GM19452 (cell line): ENCODE data around the gene BSND.

Experiments
- ATAC-seq: cut with Tn5 transposase; IDR thresholded peaks from one replicate; pipeline ENCODE4 v1.9.1; 2021; ENCODE audit not compliant: unreplicated experiment

BSND gene

GRCh38 chr1:54975356-54976108 lies 23.2 kb upstream of the BSND start:
- ATAC-seq: no peak

DNA sequence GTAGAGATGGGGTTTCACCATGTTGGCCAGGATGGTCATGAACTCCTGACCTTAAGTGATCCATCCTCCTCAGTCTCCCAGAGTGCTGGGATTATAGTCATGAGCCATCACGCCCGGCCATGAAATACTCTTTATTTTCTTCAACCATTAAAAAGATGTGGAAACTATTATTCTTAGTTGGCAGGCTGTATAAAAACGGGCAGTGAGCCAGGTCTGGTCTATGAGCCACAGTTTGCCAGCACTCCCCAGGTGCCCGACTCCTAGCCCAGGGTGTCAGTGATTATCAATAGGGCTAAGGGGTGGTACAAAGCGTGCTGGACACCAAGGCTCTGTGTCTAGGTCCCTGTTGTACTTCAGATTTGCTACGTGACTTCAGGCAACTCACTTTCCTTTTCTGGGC lies 22.0 kb upstream of the BSND start:
- ATAC-seq: no peak

- ATAC-seq: no peak
These were observed 21.0 kb upstream of the BSND start for GRCh38 chr1:54977533-54978297.

GRCh38 chr1:54978528-54979326 lies 20.0 kb upstream of the BSND start:
- no peak for ATAC-seq

- ATAC-seq: no peak
These were observed 19.3 kb upstream of the BSND start for GRCh38 chr1:54979327-54979891.

DNA sequence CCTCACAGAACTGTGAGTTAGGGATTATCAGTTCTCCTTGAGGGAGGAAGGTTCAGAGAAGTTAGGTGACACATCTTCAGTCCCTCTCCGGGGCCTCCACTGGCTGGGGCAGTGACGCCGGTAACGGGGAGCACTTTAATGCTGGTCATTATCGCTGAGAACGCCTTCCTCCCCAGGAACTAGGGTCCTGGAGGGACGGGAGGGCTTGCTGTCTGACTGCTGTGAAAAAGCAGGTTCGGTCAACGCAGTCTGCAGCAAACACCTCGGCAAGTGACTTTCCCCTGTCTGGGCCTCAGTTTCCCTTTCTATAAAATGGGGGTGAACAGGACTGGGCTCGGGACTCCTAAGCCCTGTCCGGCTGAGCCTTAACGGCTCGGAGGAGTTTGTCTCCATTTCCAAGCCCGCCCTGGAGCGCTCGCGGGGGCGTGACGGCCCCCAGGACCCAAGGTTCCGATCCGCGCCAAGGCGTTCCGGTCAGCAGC lies 18.6 kb upstream of the BSND start:
- no peak for ATAC-seq

DNA sequence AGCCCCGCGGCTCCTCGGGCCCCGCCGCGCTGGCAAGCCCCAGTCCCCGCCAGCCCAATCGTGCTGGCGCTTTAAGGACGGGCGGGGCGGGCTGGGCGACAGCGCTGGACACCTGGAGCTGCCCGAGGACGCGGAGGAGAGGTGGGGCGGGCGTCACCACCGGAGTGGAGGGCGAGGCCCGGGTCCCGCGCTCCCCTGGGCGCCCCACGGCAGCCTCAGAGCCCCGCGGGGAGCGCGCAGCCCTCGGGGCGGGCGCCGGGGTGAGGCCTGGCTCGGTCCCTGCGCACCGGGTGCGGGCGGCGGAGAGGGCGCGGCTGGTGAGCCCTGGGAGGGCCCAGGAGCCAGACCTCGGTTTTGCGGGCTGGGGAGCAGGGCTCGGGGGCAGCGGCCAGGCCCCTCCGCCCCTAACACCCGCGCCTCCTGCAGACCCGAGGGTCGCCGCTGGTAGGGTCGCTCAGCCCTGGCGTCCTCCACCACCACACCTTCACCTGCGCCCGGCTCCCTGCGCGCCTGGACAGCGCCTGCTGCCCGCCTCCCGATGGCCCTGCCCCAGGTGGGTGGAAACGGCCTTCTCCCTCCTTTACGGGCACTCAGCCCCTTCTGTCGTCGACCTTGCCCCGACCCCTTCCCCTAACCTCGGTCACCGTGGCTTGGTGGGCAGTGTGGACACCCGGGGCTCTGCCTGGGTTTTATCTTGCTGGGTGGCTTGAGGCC lies 18.0 kb upstream of the BSND start, which contains the start of gene TMEM61:
TMEM61 (plus strand) TSS at position 101 of the 714 bp plus-strand sequence; CDS start at position 539, 438 bp downstream.
- no peak for ATAC-seq

DNA sequence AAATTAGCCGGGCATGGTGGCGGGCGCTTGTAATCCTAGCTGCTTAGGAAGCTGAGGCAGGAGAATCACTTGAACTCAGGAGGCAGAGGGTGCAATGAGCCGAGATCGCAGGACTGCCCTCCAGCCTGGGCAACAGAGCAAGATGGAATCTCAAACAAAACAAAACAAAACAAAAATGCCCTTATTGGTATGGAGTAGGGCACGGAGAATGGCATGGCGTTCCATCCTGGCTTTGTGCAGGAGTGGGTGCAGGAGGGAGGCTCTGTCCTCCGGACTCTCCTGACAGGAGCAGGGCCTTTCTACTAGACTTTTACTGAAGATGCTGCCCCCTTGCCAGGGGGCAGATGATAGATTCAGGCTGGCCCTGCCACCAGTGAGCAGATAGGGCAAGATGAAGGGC lies 17.3 kb upstream of the BSND start:
- no peak for ATAC-seq

- no peak for ATAC-seq
These were observed 16.0 kb upstream of the BSND start for GRCh38 chr1:54982739-54983138.

GRCh38 chr1:54984131-54984842 lies 14.4 kb upstream of the BSND start:
- no peak for ATAC-seq

DNA sequence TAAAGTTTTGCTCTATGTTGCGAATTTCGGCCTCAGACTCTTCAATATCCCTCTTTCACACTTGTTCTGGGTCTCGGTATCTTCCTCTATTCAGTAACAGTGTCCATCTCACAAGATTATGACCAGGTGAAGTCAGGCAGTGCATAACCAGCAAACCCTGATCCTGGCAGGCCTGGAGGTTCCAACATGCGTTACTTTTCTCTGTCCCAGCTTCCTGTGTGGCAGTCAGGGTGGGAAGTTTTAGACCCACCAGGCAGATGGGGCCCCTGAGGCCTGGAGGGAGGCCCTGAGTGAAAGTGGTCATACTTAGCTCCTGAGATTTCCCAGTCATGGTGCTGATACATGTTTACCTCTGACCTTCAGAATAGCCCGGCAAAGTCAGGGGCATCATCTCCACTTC lies 13.2 kb upstream of the BSND start:
- ATAC-seq: no peak

DNA sequence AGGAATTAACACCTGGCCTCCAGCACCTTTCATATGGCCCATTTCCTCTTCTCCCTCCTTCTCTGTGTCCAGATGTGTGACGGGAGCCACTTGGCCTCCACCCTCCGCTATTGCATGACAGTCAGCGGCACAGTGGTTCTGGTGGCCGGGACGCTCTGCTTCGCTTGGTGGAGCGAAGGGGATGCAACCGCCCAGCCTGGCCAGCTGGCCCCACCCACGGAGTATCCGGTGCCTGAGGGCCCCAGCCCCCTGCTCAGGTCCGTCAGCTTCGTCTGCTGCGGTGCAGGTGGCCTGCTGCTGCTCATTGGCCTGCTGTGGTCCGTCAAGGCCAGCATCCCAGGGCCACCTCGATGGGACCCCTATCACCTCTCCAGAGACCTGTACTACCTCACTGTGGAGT lies 12.7 kb upstream of the BSND start:
- no peak for ATAC-seq

DNA sequence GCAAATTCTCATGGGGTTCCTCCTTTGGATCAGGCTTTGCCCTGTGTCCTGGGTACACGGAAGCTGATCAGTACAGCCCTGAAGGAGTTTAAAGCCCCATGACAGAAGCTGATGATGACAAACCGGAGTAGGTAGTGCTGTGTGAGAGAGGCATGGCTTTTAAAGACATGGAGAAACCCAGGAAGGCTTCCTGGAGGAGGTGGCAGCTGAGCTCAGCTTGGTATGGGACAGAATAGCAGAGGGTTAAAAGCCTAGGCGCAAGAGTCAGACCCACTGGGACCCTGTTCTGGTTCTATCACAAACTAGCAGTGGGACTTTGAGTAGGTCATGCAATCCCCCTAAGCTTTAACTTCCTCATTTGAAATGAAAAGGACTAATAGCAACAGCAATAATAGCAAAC lies 12.2 kb upstream of the BSND start:
- no peak for ATAC-seq

DNA sequence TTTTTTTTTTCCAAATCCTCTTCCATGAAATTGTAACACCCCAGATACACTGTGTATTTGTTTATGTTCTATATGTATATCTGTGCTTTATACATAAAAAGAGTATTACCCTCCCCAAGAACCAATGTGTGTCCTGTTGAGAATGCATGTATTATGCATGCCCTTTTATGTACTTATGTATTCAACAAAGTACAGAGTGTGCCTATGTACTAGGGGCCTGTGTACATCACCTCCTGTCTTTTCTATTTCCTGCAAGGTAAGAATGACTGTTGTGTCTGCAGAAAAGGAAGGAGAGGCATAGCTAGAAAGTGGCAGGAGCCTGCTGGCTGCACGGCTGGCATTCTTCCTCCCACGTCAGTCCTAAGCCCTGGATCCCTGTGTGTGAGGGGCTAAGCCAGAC lies 11.3 kb upstream of the BSND start:
- no peak for ATAC-seq

DNA sequence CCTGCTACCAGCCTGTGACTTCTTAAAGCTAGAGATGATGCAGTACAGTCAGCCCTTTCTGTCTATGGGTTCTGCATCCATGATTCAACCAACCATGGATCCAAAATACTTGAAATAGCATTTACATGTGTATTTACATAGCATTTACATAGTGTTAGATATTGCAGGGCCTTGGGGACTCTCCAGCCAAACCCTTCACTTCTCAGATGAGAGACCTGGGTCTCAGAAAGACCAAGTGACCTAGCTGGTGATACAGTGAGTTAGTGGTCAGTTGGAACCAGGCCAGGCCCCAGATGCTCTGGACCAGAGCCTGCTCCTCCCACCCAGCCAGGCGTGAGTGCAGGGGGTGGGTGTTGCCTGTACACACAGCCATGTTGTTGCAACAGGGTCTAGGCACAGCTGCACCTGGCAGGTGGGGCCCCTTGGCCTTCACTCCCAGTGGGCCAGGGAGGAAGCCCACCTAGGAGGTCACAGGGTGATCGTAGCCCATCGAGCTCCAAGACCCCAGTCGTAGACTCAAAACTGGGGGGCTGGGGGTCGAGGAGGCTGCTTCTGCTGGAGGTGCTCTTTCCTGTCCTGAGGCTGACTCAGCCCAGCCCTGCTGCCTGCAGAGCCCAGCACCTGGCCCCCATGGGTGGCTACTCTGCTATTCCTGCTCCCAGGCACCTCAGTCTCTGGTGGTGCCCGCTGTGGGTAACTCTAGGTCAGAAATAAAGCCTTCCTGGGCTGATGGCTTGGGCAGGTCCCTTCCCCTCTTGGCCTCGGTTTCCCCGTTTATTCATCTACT lies 10.6 kb upstream of the BSND start:
- no peak for ATAC-seq

- ATAC-seq: no peak
These were observed 9.8 kb upstream of the BSND start for GRCh38 chr1:54988975-54989374.

DNA sequence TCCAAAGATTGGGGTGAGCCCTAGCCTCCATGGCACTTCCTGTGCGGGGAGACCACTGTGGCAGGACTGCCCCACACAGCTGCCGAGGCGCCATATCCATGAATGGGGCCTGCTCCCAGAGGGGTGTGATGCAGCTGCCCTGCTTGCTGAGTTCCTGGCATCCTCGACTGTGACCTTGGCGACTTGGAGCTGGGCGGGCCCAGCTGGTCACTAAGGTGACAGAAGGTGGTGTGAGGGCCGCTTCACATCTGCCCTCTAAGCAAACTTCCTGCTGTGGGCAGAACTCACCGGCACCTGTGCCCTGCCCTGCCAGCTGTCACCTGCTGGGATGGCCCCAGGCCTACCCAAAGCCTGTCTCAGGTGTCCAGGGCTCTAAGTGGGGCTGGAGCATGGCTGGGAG lies 9.3 kb upstream of the BSND start:
- ATAC-seq: no peak

GRCh38 chr1:54989968-54990810 lies 8.5 kb upstream of the BSND start:
- no peak for ATAC-seq
